GM12864 (cell line): ENCODE measurements around the gene NCOR1.
"Not testable (repeated sequence)": the region's sequence is repeated elsewhere in the genome, so short reads cannot be mapped to it uniquely, and the experiment has no call there.

Experiments used
- DNase-seq: peaks from one replicate; pipeline ENCODE4 v3.0.0-alpha.2; 2011; ENCODE audit warnings: low read depth
- H3K4me3 ChIP-seq: 2 replicates; pipeline ENCODE4 v1.5.1; 2011; ENCODE audit warnings: mild to moderate bottlenecking, low read depth, low read length, control low read depth
- CTCF ChIP-seq: IDR thresholded peaks from 2 replicates; pipeline ENCODE4 v1.5.1; 2011; ENCODE audit warnings: low read depth, mild to moderate bottlenecking, moderate library complexity, low read length, control low read depth, inconsistent platforms; ENCODE audit errors: missing control alignments

NCOR1 gene

GRCh38 chr17:16181581-16181980 lies 33.8 kb downstream of the NCOR1 start:
- no peak for TF ChIP-seq CTCF
- H3K4me3 ChIP-seq: no peak overlapping the region
- DNase-seq: no peak

- H3K4me3 ChIP-seq: no peak overlapping the region
- no peak for DNase-seq
- TF ChIP-seq CTCF: no peak
Measured at GRCh38 chr17:16178836-16179235, 36.5 kb downstream of the NCOR1 start.

GRCh38 chr17:16171613-16172012 lies 43.7 kb downstream of the NCOR1 start:
- DNase-seq: no peak
- no peak for TF ChIP-seq CTCF
- no peak overlapping the region for H3K4me3 ChIP-seq

- not testable (repeated sequence) for H3K4me3 ChIP-seq
Measured at GRCh38 chr17:16166766-16167165, 48.6 kb downstream of the NCOR1 start.

GRCh38 chr17:16158714-16159113 lies 56.6 kb downstream of the NCOR1 start:
- no peak for DNase-seq
- TF ChIP-seq CTCF: no peak
- H3K4me3 ChIP-seq: no peak overlapping the region

More at GRCh38 chr17:16166766-16167165, 48.6 kb downstream of the NCOR1 start:
- peak; percentile 15 for DNase-seq

- DNase-seq: no peak
- no peak for TF ChIP-seq CTCF
- H3K4me3 ChIP-seq: no peak overlapping the region
Measured at GRCh38 chr17:16155536-16155935, 59.8 kb downstream of the NCOR1 start.

GRCh38 chr17:16152326-16152725 lies 63.0 kb downstream of the NCOR1 start:
- H3K4me3 ChIP-seq, DNase-seq: not testable (repeated sequence)

- no peak overlapping the region for H3K4me3 ChIP-seq
- TF ChIP-seq CTCF: no peak
- no peak for DNase-seq
Measured at GRCh38 chr17:16150251-16150856, 65.0 kb downstream of the NCOR1 start.
